Measurements from ENCODE around the gene SLITRK5.

The SLITRK5 gene, protein sequence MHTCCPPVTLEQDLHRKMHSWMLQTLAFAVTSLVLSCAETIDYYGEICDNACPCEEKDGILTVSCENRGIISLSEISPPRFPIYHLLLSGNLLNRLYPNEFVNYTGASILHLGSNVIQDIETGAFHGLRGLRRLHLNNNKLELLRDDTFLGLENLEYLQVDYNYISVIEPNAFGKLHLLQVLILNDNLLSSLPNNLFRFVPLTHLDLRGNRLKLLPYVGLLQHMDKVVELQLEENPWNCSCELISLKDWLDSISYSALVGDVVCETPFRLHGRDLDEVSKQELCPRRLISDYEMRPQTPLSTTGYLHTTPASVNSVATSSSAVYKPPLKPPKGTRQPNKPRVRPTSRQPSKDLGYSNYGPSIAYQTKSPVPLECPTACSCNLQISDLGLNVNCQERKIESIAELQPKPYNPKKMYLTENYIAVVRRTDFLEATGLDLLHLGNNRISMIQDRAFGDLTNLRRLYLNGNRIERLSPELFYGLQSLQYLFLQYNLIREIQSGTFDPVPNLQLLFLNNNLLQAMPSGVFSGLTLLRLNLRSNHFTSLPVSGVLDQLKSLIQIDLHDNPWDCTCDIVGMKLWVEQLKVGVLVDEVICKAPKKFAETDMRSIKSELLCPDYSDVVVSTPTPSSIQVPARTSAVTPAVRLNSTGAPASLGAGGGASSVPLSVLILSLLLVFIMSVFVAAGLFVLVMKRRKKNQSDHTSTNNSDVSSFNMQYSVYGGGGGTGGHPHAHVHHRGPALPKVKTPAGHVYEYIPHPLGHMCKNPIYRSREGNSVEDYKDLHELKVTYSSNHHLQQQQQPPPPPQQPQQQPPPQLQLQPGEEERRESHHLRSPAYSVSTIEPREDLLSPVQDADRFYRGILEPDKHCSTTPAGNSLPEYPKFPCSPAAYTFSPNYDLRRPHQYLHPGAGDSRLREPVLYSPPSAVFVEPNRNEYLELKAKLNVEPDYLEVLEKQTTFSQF

GRCh38 chr13:87671031-87671752 lies at the start of gene SLITRK5:
SLITRK5 (plus strand) TSS chr13:87671371; CDS start chr13:87675389, 4,018 bp downstream.
- DNase-seq (ENCODE audit: low spot score), result peak; percentile 36

GRCh38 chr13:87622971-87623370 lies 48.2 kb upstream of the SLITRK5 start:
- DNase-seq (ENCODE audit: low spot score), result no peak

- DNase-seq (ENCODE audit: low spot score), result no peak
Observed at GRCh38 chr13:87656306-87656705, 14.9 kb upstream of the SLITRK5 start.

DNA sequence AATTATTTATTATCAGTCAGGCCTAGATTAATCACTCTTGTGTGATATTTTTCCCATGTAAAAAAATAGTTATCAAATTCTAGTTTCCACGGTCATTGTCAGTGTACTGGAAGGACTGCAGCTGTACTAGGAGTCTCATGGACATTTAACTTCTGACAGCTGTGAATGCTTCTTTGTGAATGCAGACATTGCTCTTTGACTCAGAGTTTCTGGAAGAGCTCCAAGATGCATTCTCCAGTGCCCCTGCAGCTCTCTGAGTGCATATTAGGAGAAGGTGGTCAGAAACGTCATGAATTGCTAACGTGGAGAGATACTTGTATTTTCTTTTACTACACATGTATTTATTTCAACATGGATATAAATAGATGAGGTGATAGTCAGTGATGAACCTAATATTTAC lies 9.7 kb upstream of the SLITRK5 start:
- DNase-seq (ENCODE audit: low spot score), result no peak

GRCh38 chr13:87666831-87667230 lies 4.3 kb upstream of the SLITRK5 start:
- no peak for DNase-seq (ENCODE audit: low spot score)

DNA sequence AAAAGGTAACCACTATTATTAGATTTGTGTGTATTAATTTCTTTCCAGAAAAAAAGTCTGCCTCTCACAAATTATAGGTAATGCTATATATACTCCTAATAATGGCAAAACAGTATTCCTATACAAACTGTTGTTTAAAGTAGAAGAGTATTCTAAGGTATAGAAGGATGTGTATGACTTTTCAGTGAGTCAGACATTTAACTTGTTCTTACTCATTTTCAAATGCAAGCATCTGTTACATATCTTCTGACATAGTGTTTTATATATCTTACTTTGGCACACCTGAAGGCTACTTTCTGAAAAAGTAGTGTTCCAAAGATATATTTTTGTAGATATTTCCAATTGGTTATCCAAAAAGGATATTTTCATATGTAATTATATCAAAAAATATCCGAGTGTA lies 3.5 kb upstream of the SLITRK5 start:
- DNase-seq (ENCODE audit: low spot score), result no peak

DNA sequence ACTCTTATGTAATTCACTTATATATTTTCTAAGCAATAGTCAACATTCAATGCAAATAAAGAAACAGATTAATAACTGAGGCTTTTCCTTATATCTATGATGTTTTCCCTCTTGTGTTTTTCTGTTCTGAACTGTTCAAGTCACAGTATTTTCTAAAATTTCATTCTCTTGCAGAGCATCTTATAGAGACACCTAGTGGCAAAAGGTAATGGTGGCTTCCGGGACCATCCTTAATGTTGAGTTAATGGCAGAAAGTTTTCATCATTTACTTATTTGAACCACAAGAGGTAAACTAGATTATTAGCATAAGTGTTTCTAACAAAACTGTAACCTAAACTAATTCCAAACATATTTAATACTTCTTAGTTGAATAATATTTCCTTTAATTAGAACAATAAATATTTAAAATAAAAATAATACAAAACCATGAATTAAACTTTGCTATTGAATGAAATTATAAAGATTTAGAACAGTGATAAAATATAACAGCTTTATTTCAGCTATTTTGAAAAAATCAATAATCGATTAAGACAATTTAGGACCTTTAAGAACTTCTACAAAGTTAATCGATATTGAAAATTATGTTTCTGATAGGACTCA lies 1.7 kb upstream of the SLITRK5 start:
- peak; percentile 8 for DNase-seq (ENCODE audit: low spot score)

DNA sequence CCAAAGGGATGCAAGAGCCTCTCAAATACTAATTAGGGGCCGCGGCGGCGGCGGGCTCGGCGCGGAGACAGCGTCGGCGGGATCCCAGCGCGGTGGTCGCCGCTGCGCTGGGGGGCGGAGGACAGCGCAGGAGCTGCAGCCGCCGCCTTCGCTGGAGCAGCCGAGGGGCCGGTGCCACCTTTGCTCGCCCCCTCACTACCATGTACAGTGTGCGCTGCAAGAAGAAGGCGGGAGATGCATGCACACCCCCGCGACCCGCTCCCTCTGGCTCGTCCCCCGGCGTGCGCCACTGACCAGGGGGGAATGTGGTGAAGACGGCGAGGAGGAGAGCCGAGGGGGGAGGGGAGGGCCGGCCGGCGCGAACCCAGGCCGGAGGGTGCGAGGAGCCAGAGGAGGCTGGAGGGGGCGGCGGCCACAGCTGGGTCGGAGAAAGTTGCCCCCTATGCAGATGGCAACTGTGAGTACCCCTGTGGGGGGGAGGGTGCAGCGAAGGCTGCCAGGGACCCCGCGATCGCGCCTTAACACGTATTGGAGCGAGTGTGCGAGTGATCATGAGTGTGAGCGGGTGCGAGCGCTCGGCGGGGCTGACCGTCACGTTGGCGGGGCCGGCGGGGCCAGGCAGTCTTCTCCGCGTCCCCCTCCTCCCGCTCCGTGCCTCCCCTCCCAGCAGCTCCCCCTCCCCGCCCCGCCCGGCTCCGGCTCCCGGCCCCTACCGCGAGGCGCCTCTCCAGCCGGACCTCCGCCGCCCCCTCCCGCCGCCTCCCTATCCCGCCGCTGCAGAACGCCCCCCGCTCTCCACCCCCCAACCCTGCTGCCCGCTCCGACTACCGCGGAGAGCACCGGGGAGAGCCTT lies 808 bp downstream of the SLITRK5 start:
- DNase-seq (ENCODE audit: low spot score), result no peak

DNA sequence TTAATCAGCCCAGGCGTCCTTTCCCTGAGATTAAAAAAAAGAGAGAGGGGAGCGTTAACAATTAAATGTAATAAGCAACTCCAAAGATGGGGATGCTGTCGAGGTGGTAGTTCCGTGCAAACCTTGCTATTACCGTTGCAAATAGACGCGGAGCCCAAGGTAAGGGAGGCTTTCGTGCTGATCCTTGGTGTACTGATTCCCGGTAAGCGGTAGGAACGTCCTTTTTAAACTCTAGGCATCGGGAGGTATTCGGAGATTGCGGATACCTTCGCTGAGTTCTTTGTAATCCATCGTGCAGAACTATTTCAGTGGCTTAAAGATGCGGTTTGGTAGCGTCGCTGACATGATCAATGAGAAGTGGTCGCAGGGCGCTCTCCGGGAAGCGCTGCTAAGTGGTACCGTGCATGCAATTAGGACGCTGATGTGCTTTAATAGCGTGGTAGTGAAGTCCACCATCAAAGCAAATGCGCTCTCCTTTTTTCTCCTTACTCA lies 3.1 kb downstream of the SLITRK5 start:
- no peak for DNase-seq (ENCODE audit: low spot score)

GRCh38 chr13:87675851-87676250 lies 4.7 kb downstream of the SLITRK5 start:
- no peak for DNase-seq (ENCODE audit: low spot score)

DNA sequence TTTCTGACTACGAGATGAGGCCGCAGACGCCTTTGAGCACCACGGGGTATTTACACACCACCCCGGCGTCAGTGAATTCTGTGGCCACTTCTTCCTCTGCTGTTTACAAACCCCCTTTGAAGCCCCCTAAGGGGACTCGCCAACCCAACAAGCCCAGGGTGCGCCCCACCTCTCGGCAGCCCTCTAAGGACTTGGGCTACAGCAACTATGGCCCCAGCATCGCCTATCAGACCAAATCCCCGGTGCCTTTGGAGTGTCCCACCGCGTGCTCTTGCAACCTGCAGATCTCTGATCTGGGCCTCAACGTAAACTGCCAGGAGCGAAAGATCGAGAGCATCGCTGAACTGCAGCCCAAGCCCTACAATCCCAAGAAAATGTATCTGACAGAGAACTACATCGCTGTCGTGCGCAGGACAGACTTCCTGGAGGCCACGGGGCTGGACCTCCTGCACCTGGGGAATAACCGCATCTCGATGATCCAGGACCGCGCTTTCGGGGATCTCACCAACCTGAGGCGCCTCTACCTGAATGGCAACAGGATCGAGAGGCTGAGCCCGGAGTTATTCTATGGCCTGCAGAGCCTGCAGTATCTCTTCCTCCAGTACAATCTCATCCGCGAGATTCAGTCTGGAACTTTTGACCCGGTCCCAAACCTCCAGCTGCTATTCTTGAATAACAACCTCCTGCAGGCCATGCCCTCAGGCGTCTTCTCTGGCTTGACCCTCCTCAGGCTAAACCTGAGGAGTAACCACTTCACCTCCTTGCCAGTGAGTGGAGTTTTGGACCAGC lies 5.3 kb downstream of the SLITRK5 start:
- DNase-seq (ENCODE audit: low spot score), result no peak

DNA sequence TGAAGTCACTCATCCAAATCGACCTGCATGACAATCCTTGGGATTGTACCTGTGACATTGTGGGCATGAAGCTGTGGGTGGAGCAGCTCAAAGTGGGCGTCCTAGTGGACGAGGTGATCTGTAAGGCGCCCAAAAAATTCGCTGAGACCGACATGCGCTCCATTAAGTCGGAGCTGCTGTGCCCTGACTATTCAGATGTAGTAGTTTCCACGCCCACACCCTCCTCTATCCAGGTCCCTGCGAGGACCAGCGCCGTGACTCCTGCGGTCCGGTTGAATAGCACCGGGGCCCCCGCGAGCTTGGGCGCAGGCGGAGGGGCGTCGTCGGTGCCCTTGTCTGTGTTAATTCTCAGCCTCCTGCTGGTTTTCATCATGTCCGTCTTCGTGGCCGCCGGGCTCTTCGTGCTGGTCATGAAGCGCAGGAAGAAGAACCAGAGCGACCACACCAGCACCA lies 5.9 kb downstream of the SLITRK5 start:
- no peak for DNase-seq (ENCODE audit: low spot score)

DNA sequence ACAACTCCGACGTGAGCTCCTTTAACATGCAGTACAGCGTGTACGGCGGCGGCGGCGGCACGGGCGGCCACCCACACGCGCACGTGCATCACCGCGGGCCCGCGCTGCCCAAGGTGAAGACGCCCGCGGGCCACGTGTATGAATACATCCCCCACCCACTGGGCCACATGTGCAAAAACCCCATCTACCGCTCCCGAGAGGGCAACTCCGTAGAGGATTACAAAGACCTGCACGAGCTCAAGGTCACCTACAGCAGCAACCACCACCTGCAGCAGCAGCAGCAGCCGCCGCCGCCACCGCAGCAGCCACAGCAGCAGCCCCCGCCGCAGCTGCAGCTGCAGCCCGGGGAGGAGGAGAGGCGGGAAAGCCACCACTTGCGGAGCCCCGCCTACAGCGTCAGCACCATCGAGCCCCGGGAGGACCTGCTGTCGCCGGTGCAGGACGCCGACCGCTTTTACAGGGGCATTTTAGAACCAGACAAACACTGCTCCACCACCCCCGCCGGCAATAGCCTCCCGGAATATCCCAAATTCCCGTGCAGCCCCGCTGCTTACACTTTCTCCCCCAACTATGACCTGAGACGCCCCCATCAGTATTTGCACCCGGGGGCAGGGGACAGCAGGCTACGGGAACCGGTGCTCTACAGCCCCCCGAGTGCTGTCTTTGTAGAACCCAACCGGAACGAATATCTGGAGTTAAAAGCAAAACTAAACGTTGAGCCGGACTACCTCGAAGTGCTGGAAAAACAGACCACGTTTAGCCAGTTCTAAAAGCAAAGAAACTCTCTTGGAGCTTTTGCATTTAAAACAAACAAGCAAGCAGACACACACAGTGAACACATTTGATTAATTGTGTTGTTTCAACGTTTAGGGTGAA lies 6.6 kb downstream of the SLITRK5 start:
- no peak for DNase-seq (ENCODE audit: low spot score)

DNA sequence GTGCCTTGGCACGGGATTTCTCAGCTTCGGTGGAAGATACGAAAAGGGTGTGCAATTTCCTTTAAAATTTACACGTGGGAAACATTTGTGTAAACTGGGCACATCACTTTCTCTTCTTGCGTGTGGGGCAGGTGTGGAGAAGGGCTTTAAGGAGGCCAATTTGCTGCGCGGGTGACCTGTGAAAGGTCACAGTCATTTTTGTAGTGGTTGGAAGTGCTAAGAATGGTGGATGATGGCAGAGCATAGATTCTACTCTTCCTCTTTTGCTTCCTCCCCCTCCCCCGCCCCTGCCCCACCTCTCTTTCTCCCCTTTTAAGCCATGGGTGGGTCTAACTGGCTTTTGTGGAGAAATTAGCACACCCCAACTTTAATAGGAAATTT lies 7.2 kb downstream of the SLITRK5 start:
- no peak for DNase-seq (ENCODE audit: low spot score)

DNA sequence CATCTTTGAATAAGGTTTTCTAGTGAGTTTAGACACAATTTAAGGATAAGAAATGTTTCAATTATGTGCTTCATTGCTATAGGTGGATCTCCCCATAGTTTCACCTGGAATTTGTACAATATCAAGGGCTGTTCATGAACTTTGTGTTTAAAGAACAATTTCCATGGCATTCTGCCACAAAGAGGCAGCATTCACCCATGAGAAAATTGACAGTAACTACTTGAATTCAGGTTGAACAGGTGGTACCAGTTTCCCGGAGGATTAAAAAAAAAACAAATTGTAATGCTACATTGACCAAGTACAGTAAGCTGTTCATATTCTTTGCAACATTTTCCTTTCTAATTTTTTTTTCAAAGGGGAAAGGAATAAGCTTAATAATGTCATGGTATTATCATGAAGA lies 9.1 kb downstream of the SLITRK5 start:
- DNase-seq (ENCODE audit: low spot score), result no peak

DNA sequence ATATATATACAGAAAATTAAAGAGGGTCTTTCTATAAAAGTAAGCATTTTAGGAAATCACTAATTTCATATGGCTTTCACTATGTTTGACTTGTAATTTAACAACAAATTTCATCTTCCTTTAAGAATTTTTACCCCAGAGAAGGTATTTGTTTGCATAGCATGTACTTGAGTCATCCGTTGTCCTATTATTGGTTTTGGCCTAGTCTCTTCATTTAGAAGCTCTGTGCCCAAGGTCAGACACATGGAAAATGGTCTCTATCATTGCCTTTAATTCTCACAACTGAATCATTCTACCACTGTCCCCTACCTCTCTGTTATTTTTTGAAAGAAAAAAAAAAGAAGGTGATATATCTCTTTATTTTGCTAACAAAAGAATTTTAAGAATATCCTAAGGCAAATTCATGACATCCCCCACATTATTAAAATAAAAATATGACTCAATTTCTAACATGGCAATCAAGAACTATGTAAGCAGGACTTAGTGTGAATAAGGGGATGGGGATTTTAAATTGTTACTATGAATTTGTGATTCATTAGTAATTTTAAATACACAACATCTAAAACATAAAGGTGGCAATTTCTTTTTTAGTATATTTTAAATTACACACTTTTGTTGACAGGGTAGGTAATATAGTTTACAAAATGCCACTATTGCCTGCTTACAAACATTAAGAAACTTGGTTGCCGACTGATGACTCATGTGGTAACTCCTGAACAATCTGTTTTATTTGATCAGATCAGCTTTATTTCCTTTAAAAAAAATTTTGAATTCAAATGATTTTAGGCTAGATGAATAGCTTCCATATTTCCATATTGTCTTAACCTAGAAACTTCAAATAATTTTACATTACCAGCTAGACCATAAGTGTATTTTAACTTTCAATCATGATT lies 13.9 kb downstream of the SLITRK5 start:
- no peak for DNase-seq (ENCODE audit: low spot score)

GRCh38 chr13:87696458-87696857 lies 25.3 kb downstream of the SLITRK5 start:
- DNase-seq (ENCODE audit: low spot score), result no peak

DNA sequence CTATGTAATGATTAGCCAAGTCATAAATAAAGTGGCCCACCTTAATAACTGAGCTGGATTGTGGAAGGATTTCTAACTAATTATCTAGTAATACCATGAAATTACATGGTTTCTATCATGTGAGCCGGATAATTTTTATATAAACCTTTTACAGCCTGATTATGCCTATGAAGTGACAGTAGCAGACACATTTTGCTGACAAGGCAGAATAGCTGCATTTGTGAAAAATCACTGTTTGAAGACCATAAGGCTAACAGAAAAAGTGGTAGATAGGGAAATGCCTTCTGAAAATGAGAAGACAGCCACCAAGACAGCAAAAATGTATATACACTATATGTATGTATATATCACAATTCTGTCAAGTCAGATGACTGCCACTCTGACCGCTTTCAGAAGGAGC lies 27.1 kb downstream of the SLITRK5 start:
- DNase-seq (ENCODE audit: low spot score), result no peak
